Measurements from ENCODE around the gene TAS1R2.

GRCh38 chr1:18794051-18794450 lies 65.4 kb downstream of the TAS1R2 start:
- TF ChIP-seq EZH2 (IDR thresholded peaks at IDR 0.05) (no peak), CTCF (IDR thresholded peaks at IDR 0.05) (no peak), EZH2phosphoT487 (IDR thresholded peaks at IDR 0.05) (no peak)

Data from neural progenitor cell (in vitro differentiated cells).